GM23248 (cell line): ENCODE measurements around the gene ILDR1. TPM values are rescaled to one million over a fixed set of nuclear protein-coding genes. Genes with fewer than 3 reads are reported as not detected.

Source experiments
- DNase-seq: peaks from one replicate; pipeline ENCODE4 v3.0.0-alpha.2; 2015
- H2AFZ ChIP-seq: fragments of 200-600 bp; sonication (generic); 2 replicates; pipeline ENCODE4 v1.6.1; 2016; ENCODE audit warnings: antibody characterized with exemption
- H3F3A ChIP-seq: fragments of 200-600 bp; sonication (generic); 2 replicates; pipeline ENCODE4 v1.6.1; 2016; ENCODE audit warnings: mild to moderate bottlenecking, antibody characterized with exemption, mixed run types; ENCODE audit not compliant: insufficient read depth
- H3K27ac ChIP-seq: fragments of 200-600 bp; sonication (generic); 2 replicates; pipeline ENCODE4 v1.5.1; 2016; ENCODE audit warnings: mild to moderate bottlenecking
- H3K27me3 ChIP-seq: fragments of 200-600 bp; sonication (generic); replicated peaks from 2 replicates; pipeline ENCODE4 v1.6.1; 2016; ENCODE audit warnings: mild to moderate bottlenecking; ENCODE audit not compliant: insufficient read depth
- H3K36me3 ChIP-seq: fragments of 200-600 bp; sonication (generic); 2 replicates; pipeline ENCODE4 v1.6.1; 2016; ENCODE audit warnings: low read depth, mild to moderate bottlenecking
- H3K4me1 ChIP-seq: fragments of 200-600 bp; sonication (generic); 2 replicates; pipeline ENCODE4 v1.6.1; 2016; ENCODE audit warnings: mild to moderate bottlenecking; ENCODE audit not compliant: insufficient read depth
- H3K4me2 ChIP-seq: fragments of 200-600 bp; sonication (generic); one replicate; pipeline ENCODE4 v1.6.1; 2016; ENCODE audit warnings: mild to moderate bottlenecking; ENCODE audit not compliant: unreplicated experiment
- H3K4me3 ChIP-seq: fragments of 200-600 bp; sonication (generic); 2 replicates; pipeline ENCODE4 v1.5.1; 2016; ENCODE audit warnings: mild to moderate bottlenecking
- H3K79me2 ChIP-seq: fragments of 200-600 bp; sonication (generic); 2 replicates; pipeline ENCODE4 v1.6.1; 2016; ENCODE audit warnings: mild to moderate bottlenecking; ENCODE audit not compliant: insufficient read depth
- H3K9ac ChIP-seq: fragments of 200-600 bp; sonication (generic); 2 replicates; pipeline ENCODE4 v1.6.1; 2016; ENCODE audit warnings: mild to moderate bottlenecking
- H3K9me2 ChIP-seq: fragments of 200-600 bp; sonication (generic); 2 replicates; pipeline ENCODE4 v1.6.1; 2016; ENCODE audit warnings: mixed run types, mild to moderate bottlenecking, moderate library complexity; ENCODE audit not compliant: insufficient read depth
- H3K9me3 ChIP-seq: fragments of 200-600 bp; sonication (generic); one replicate; pipeline ENCODE4 v1.6.1; 2017; ENCODE audit warnings: low read depth
- H4K20me1 ChIP-seq: fragments of 200-600 bp; sonication (generic); 2 replicates; pipeline ENCODE4 v1.6.0; 2016; ENCODE audit not compliant: insufficient read depth
- EZH2 ChIP-seq: fragments of 200-600 bp; sonication (generic); IDR thresholded peaks from 2 replicates; pipeline ENCODE4 v1.6.1; 2018; ENCODE audit warnings: antibody characterized with exemption, mild to moderate bottlenecking; ENCODE audit not compliant: insufficient read depth, poor library complexity, severe bottlenecking
- EZH2phosphoT487 ChIP-seq: fragments of 200-600 bp; sonication (generic); IDR thresholded peaks from 2 replicates; pipeline ENCODE4 v1.6.1; 2018; ENCODE audit warnings: antibody characterized with exemption, moderate library complexity, mild to moderate bottlenecking, low read depth; ENCODE audit not compliant: insufficient read depth
- WGBS, 2 experiments: methylation state at CpG; one replicate each; pipeline ENCODE4 v1.1.6; 2015 to 2017; ENCODE audit warnings: low lambda C conversion rate in 2 of 2, low coverage in 1 of 2; ENCODE audit errors: missing lambda C conversion rate in 2 of 2; 5-methylcytosine and 5-hydroxymethylcytosine counted together
- in situ Hi-C: fragments of 300-500 bp; cut with MboI; formaldehyde crosslinking; loops from 2 replicates; pipeline ENCODE4 v1.15.0; 2020
- polyA plus RNA-seq: library from polyadenylated mRNA; unstranded; fragments of >200 nt; fragmentation: Nextera tagmentation; extraction: Ambion mirVana; gene quantifications from 2 replicates; pipeline ENCODE4 v1.2.1, GENCODE V29; 2016
- total RNA-seq: library from RNA; depleted of rRNA; stranded (reverse); fragments of >200 nt; shearing (Covaris generic); gene quantifications from 2 replicates; pipeline ENCODE4 v1.2.3, GENCODE V29; 2014

Gene ILDR1
- total and polyA plus RNA-seq, 2 experiments from 2014 or later = not detected

DNA sequence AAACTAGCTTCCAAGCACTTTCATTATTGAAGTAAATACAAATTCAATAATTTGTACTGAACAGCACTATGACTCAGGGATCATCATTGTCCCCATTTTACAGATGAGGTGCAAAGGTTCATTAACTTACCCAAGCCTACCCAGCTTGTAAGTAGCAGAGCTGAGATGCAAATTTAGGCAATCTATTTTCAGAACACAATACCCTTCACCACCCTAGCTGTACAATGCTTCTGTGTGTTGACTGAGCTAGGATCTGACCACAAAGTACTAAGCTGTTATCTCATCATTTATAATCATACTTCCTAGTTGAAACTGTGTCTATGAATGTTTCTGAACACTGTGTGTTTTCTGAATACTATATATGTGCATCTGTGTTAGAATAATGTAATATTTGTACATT lies 3.2 kb upstream of the ILDR1 start:
- TF ChIP-seq EZH2 = no peak
- TF ChIP-seq EZH2phosphoT487 = no peak
- Histone ChIP-seq H3K36me3 (no peaks in the 10 kb centered on the region), H3F3A (no peaks in the 10 kb centered on the region), H3K4me1 (no peaks in the 10 kb centered on the region), H3K9me3 (no peaks in the 10 kb centered on the region), H3K9me2 (no peaks in the 10 kb centered on the region), H3K9ac (no peak overlapping the region), H4K20me1 (no peaks in the 10 kb centered on the region), H3K79me2 (no peaks in the 10 kb centered on the region), H3K27ac (no peak overlapping the region), H3K4me2 (no peak overlapping the region), H3K4me3 (no peak overlapping the region), H2AFZ (no peak overlapping the region), H3K27me3 (peaks cover 22% of the 10 kb centered on the region)
- no peak for DNase-seq
- in situ Hi-C loops = no loop called here

DNA sequence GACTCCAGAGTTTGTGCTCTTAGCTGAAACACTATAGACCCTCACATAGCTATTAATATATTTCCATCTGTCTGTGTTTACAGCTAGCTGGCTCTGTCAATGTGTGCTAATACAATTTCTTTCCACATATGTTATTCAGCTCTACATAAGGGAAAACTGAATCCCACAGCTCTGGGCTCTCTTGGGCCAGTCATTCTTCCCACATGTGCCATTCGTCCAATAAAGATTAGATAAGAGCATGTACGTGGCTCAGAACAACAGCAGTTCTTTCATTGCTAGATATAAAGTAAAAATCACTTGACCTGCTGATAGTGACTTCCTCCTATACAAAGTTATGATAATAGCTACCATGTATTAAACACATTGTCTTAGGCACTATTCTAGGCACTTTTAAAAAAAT lies 2.8 kb upstream of the ILDR1 start:
- Histone ChIP-seq H3K9ac (no peak overlapping the region), H3K4me1 (no peaks in the 10 kb centered on the region), H3F3A (no peaks in the 10 kb centered on the region), H4K20me1 (no peaks in the 10 kb centered on the region), H3K4me2 (no peak overlapping the region), H3K36me3 (no peaks in the 10 kb centered on the region), H3K27ac (no peak overlapping the region), H3K4me3 (no peak overlapping the region), H3K9me2 (no peaks in the 10 kb centered on the region), H3K79me2 (no peaks in the 10 kb centered on the region), H2AFZ (no peak overlapping the region), H3K9me3 (no peaks in the 10 kb centered on the region), H3K27me3 (peaks cover 25% of the 10 kb centered on the region)
- TF ChIP-seq EZH2phosphoT487 = no peak
- TF ChIP-seq EZH2 = no peak
- 7 to 8% methylated on average over 2 of the region's 2 CpGs for WGBS, 2 experiments
- in situ Hi-C loops = no loop called here
- DNase-seq = no peak

DNA sequence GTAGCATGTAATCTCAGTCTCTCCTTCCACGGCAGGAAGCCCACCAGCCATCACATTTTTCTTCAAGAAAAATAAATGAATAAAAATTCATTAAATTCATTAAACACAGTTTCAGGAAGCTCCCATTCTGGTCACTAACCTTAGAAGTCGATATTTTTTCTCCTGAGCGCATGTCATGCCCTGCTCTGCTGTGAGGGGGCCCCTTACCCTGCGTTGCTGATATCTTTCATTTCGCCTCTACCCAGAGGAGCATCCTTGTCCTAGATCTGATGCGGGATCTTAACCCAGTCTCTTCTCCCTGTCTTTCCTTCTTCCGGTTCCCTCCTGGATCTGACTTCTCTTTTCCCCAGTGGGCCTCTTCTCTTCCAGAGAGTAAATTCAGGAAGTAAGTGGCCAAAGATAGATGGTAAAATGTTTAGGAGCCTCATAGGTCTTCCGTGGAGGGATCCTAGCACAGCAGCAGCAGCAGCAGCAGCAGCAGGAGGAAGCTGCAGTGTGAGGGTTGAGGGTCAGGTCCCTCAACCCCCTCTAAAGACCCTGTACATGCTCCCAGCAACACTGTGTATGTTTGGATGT lies 1.4 kb upstream of the ILDR1 start:
- in situ Hi-C loops = no loop called here

DNA sequence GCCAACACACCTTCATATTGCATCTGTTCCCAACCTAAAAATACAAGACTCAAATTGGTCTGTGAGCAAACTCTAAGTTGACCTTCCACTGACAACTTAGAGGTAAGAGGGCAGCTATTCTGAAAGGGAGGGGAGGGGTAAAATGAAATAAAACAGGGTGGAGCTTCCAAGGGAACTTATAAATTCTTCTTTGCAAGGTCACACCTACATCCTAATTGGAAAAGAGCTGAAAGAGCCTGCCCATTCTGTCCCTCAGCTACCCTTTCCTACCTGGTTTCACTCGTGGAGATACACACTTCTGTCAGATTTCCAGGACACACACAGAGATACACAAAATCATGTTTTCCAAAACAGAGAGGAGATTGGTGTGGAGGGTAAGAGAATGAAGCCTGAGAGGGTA lies 1.0 kb downstream of the ILDR1 start:
- H3K4me1 ChIP-seq = no peaks in the 10 kb centered on the region
- H3K4me2 ChIP-seq = no peak overlapping the region
- H3K4me3 ChIP-seq = no peak overlapping the region
- DNase-seq = no peak
- 28 to 43% methylated on average over 1 of the region's 1 CpG for WGBS, 2 experiments
- H3K9me3 ChIP-seq = no peaks in the 10 kb centered on the region
- no peak for TF ChIP-seq EZH2
- no peak for TF ChIP-seq EZH2phosphoT487
- no peaks in the 10 kb centered on the region for H3K36me3 ChIP-seq
- H4K20me1 ChIP-seq = no peaks in the 10 kb centered on the region
- H3K27me3 ChIP-seq = peaks cover 21% of the 10 kb centered on the region
- H3K27ac ChIP-seq = no peak overlapping the region
- no peak overlapping the region for H2AFZ ChIP-seq
- H3K79me2 ChIP-seq = no peaks in the 10 kb centered on the region
- no peaks in the 10 kb centered on the region for H3F3A ChIP-seq
- H3K9ac ChIP-seq = no peak overlapping the region
- H3K9me2 ChIP-seq = no peaks in the 10 kb centered on the region
- in situ Hi-C loops = no loop called here

More for the DNA sequence above, 1.4 kb upstream of the ILDR1 start:
- H3K4me2 ChIP-seq = no peak overlapping the region
- no peaks in the 10 kb centered on the region for H3K9me3 ChIP-seq
- H3K36me3 ChIP-seq = no peaks in the 10 kb centered on the region
- no peaks in the 10 kb centered on the region for H3K9me2 ChIP-seq
- no peak overlapping the region for H3K4me3 ChIP-seq
- no peak overlapping the region for H3K9ac ChIP-seq
- H4K20me1 ChIP-seq = no peaks in the 10 kb centered on the region
- no peaks in the 10 kb centered on the region for H3K79me2 ChIP-seq
- no peak overlapping the region for H3K27ac ChIP-seq
- DNase-seq = no peak
- no peaks in the 10 kb centered on the region for H3K4me1 ChIP-seq
- 46 to 50% methylated on average over 8 of the region's 8 CpGs for WGBS, 2 experiments
- H3K27me3 ChIP-seq = peaks cover 25% of the 10 kb centered on the region
- no peaks in the 10 kb centered on the region for H3F3A ChIP-seq
- H2AFZ ChIP-seq = no peak overlapping the region
- TF ChIP-seq EZH2 = no peak
- TF ChIP-seq EZH2phosphoT487 = no peak

GRCh38 chr3:122019493-122019892 lies 2.6 kb downstream of the ILDR1 start:
- TF ChIP-seq EZH2phosphoT487 = no peak
- TF ChIP-seq EZH2 = no peak

More at GRCh38 chr3:122019493-122019892, 2.6 kb downstream of the ILDR1 start:
- Histone ChIP-seq H3K27me3 (peaks cover 19% of the 10 kb centered on the region), H3K27ac (no peak overlapping the region), H2AFZ (no peak overlapping the region), H3K9me2 (no peaks in the 10 kb centered on the region), H3F3A (no peaks in the 10 kb centered on the region), H3K9ac (no peak overlapping the region), H3K4me2 (no peak overlapping the region), H3K4me3 (no peak overlapping the region), H3K36me3 (no peaks in the 10 kb centered on the region), H3K79me2 (no peaks in the 10 kb centered on the region), H3K9me3 (no peaks in the 10 kb centered on the region), H4K20me1 (no peaks in the 10 kb centered on the region), H3K4me1 (no peaks in the 10 kb centered on the region)
- in situ Hi-C loops = no loop called here
- DNase-seq = no peak
